DOHH2 (cell line): Measurements from ENCODE around the gene PDE4B.

ENCODE experiments used
- CTCF ChIP-seq: fragments of 200-600 bp; sonication (generic); IDR thresholded peaks from one replicate; pipeline ENCODE4 v1.5.1; 2014; ENCODE audit warnings: antibody characterized with exemption, mild to moderate bottlenecking, low read depth, low read length; ENCODE audit not compliant: poor library complexity, severe bottlenecking
- EZH2phosphoT487 ChIP-seq: fragments of 200-600 bp; sonication (generic); IDR thresholded peaks from 2 replicates; pipeline ENCODE4 v1.6.1; 2017; ENCODE audit warnings: borderline replicate concordance, mild to moderate bottlenecking, antibody characterized with exemption, low read length, moderate library complexity, mixed read lengths

GRCh38 chr1:66388913-66389312 lies 596.2 kb downstream of the PDE4B start:
- TF ChIP-seq CTCF: no peak
- TF ChIP-seq EZH2phosphoT487: no peak
